Vagina (tissue), 2 donors: Measurements from ENCODE around the gene RNPEP. TPM values are rescaled to one million over a fixed set of nuclear protein-coding genes. Genes with fewer than 3 reads are reported as not detected.

Source experiments
- DNase-seq, 2 donors: peaks; one replicate each; pipeline ENCODE4 v3.0.0-alpha.2; 2017; ENCODE audit errors: extremely low spot score in 2 of 2
- H3K27ac ChIP-seq: fragments of 200-600 bp; sonication (generic); one replicate; pipeline ENCODE4 v1.5.1; 2019
- H3K27me3 ChIP-seq: fragments of 200-600 bp; sonication (generic); one replicate; pipeline ENCODE4 v1.5.1; 2019
- H3K36me3 ChIP-seq, 2 donors: fragments of 200-600 bp; sonication (generic); one replicate each; pipeline ENCODE4 v1.5.1; 2017 to 2019
- H3K4me1 ChIP-seq: fragments of 200-600 bp; sonication (generic); one replicate; pipeline ENCODE4 v1.5.1; 2019
- H3K4me3 ChIP-seq, 2 donors: fragments of 200-600 bp; sonication (generic); 1 replicate in 1 of 2; 2 replicates in 1 of 2; pipeline ENCODE4 v1.5.1; 2016 to 2019
- H3K9me3 ChIP-seq: fragments of 200-600 bp; sonication (generic); one replicate; pipeline ENCODE4 v1.5.1; 2019
- POLR2A ChIP-seq, 2 donors: fragments of 450-650 bp; IDR thresholded peaks; one replicate each; pipeline ENCODE4 v1.6.1; 2017; ENCODE audit warnings: antibody characterized with exemption in 2 of 2, mild to moderate bottlenecking in 2 of 2, moderate library complexity in 2 of 2
- POLR2AphosphoS5 ChIP-seq, 2 donors: sonication (generic); formaldehyde crosslinking; IDR thresholded peaks; one replicate each; pipeline ENCODE4 v1.9.0; 2017; ENCODE audit warnings: antibody characterized with exemption in 2 of 2, mild to moderate bottlenecking in 2 of 2, low read depth in 1 of 2; ENCODE audit not compliant: insufficient read depth in 1 of 2
- intact Hi-C: fragments of 100-400 bp; cut with DNase I; formaldehyde crosslinking; loops from one replicate; pipeline ENCODE4 v1.15.1; 2023
- total RNA-seq: library from RNA; depleted of rRNA; stranded (reverse); fragments of >200 nt; gene quantifications from one replicate; pipeline ENCODE4 v1.2.3, GENCODE V29; 2016
- TF ChIP-seq, protein P1 (sequence below), 3 experiments: fragments of 450-650 bp in 2 of 3; fragments of 200-600 bp in 1 of 3; sonication (generic) in 1 of 3; IDR thresholded peaks; one replicate each; pipeline ENCODE4 v1.5.1; 2017 to 2019; ENCODE audit warnings: antibody characterized with exemption in 3 of 3, mild to moderate bottlenecking in 2 of 3, moderate library complexity in 2 of 3

RNPEP gene
- total RNA-seq, 1 donor from 2014 or later: 97.7 TPM

DNA sequence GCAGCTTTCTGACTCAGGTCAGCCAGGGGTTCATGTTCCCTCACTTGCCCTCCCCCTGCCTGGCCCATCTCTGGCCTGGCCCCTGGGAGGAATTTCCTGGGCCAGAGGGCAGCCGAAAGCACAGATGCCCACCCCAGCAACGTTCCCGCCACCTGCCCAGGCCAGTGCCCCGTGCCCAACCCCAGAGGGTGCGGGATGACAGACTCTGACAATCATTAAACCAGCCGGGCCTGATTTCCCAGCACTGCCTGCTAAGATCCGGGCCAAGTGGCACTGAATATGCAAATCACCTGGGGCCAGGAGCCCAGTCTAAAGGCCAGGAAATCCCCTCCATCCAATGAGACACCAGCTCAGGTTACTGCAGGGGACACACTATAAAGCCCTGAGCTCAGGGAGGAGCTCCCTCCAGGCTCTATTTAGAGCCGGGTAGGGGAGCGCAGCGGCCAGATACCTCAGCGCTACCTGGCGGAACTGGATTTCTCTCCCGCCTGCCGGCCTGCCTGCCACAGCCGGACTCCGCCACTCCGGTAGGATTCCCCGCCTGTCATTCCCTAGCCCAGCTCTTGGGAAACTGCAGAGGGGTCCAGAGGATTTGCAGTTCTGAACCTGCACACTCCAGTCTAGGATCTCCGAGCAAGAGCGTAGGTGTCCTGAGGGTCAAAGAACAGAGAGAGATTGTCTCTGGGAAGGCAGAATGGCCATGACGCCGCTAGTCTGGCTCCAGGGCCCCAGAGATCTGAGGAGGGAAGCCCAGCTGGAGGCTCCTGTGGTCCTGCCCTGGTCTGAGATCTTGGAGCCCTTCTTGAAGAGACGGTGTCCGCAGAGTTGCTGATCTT lies 27.9 kb downstream of the RNPEP start, which contains the start of gene ELF3:
Gene ELF3, plus strand, starts transcription at position 408 of the 836 bp plus-strand sequence. CDS start 550 bp downstream, outside the sequence.
- Histone ChIP-seq H3K4me1 (peaks cover 28% of the 10 kb centered on the region), H3K4me3 (peak within 1 kb of the TSS in 1 of 2 donors; percentile 27), H3K36me3 (peaks cover 0 to 2% of the 10 kb centered on the region in 2 donors), H3K27me3 (no peaks in the 10 kb centered on the region), H3K27ac (peak within 1 kb of the TSS; percentile 54), H3K9me3 (no peaks in the 10 kb centered on the region)
- intact Hi-C loops: loop anchor here (5.0 kb wide), 1 partner anchor 122 kb away; no protein-coding TSS in a partner anchor
- DNase-seq: no peak
- TF ChIP-seq POLR2AphosphoS5 (IDR thresholded peaks at IDR 0.05; ENCODE audit: insufficient read depth in 1 of 2, low read depth in 1 of 2) (peak in 1 of 2 donors; percentile 59), POLR2A (IDR thresholded peaks at IDR 0.05) (no peak)
- TF ChIP-seq, protein P1, sequence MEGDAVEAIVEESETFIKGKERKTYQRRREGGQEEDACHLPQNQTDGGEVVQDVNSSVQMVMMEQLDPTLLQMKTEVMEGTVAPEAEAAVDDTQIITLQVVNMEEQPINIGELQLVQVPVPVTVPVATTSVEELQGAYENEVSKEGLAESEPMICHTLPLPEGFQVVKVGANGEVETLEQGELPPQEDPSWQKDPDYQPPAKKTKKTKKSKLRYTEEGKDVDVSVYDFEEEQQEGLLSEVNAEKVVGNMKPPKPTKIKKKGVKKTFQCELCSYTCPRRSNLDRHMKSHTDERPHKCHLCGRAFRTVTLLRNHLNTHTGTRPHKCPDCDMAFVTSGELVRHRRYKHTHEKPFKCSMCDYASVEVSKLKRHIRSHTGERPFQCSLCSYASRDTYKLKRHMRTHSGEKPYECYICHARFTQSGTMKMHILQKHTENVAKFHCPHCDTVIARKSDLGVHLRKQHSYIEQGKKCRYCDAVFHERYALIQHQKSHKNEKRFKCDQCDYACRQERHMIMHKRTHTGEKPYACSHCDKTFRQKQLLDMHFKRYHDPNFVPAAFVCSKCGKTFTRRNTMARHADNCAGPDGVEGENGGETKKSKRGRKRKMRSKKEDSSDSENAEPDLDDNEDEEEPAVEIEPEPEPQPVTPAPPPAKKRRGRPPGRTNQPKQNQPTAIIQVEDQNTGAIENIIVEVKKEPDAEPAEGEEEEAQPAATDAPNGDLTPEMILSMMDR (IDR thresholded peaks at IDR 0.05): no peak

- H3K27ac ChIP-seq: peak overlapping the region; percentile 13
- H3K4me1 ChIP-seq: peaks cover 28% of the 10 kb centered on the region
- peak overlapping the region in 1 of 2 donors; percentile 27 for H3K4me3 ChIP-seq
- TF ChIP-seq, protein P1 (IDR thresholded peaks at IDR 0.05): no peak
- TF ChIP-seq POLR2AphosphoS5 (IDR thresholded peaks at IDR 0.05; ENCODE audit: insufficient read depth in 1 of 2, low read depth in 1 of 2): no peak
- no peak for TF ChIP-seq POLR2A (IDR thresholded peaks at IDR 0.05)
- intact Hi-C loops: loop anchor here (5.0 kb wide), 1 partner anchor 120 kb away; no protein-coding TSS in a partner anchor
- no peaks in the 10 kb centered on the region for H3K36me3 ChIP-seq
- H3K9me3 ChIP-seq: no peaks in the 10 kb centered on the region
- DNase-seq: no peak
- no peaks in the 10 kb centered on the region for H3K27me3 ChIP-seq
Measured at GRCh38 chr1:202011994-202012393, 29.5 kb downstream of the RNPEP start.

DNA sequence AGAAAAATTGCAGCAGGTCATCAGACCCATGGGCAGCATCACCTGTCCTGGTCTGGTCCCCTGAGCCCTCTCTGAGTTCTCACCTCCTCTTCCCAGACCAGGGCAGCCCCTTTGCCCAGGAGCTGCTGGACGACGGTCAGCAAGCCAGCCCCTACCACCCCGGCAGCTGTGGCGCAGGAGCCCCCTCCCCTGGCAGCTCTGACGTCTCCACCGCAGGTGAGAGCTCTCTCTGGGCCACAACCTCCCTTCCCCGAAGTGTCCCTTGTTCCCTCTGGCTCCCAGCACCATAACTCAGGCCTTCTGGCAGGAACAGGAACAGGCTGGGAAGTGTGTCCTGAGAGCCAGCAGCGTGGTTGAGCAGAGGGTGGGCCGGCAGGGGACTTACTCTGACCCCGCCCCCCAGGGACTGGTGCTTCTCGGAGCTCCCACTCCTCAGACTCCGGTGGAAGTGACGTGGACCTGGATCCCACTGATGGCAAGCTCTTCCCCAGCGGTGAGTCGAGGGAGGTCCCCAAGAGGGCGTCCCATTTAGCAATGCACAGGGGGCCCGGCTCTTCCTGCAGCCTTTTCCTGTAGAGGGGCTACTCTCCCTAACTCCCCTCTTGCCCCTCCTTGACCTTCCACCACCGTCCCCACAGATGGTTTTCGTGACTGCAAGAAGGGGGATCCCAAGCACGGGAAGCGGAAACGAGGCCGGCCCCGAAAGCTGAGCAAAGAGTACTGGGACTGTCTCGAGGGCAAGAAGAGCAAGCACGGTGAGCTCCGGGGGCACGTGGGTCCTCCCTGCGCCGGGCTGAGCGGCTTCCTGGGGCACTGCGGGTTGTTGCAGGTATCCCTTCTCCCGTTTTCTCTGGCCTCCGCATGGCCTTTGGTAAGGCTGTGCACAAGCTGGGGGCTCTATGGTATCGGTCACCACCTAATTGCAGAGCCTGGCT lies 30.4 kb downstream of the RNPEP start:
- Histone ChIP-seq H3K4me3 (peak overlapping the region in 1 of 2 donors; percentile 27), H3K9me3 (no peaks in the 10 kb centered on the region), H3K27me3 (no peaks in the 10 kb centered on the region), H3K36me3 (no peaks in the 10 kb centered on the region), H3K27ac (no peak overlapping the region), H3K4me1 (peaks cover 26% of the 10 kb centered on the region)
- TF ChIP-seq, protein P1 (IDR thresholded peaks at IDR 0.05): no peak
- no peak for TF ChIP-seq POLR2AphosphoS5 (IDR thresholded peaks at IDR 0.05; ENCODE audit: insufficient read depth in 1 of 2, low read depth in 1 of 2)
- no peak for TF ChIP-seq POLR2A (IDR thresholded peaks at IDR 0.05)
- intact Hi-C loops: loop anchor here (5.0 kb wide), 1 partner anchor 119 kb away; no protein-coding TSS in a partner anchor
- DNase-seq: no peak

DNA sequence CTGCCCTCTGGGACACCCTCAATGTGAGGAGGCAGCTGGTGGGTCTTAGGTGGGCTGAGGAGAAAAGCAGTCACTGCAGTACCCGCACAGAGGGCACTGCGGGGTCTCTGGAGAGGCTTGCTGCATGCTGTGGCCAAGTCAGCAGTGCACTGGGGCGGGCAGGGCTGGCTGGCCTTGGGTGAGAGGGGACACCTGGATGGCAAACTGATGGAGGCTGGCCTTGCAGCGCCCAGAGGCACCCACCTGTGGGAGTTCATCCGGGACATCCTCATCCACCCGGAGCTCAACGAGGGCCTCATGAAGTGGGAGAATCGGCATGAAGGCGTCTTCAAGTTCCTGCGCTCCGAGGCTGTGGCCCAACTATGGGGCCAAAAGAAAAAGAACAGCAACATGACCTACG lies 31.2 kb downstream of the RNPEP start:
- H3K9me3 ChIP-seq: no peaks in the 10 kb centered on the region
- H3K4me3 ChIP-seq: peak overlapping the region in 1 of 2 donors; percentile 4
- no peak for DNase-seq
- H3K27me3 ChIP-seq: no peaks in the 10 kb centered on the region
- TF ChIP-seq POLR2A (IDR thresholded peaks at IDR 0.05) (no peak), POLR2AphosphoS5 (IDR thresholded peaks at IDR 0.05; ENCODE audit: insufficient read depth in 1 of 2, low read depth in 1 of 2) (no peak)
- TF ChIP-seq, protein P1 (IDR thresholded peaks at IDR 0.05): no peak
- intact Hi-C loops: loop anchor here (5.0 kb wide), 1 partner anchor 119 kb away; no protein-coding TSS in a partner anchor
- H3K36me3 ChIP-seq: no peaks in the 10 kb centered on the region
- H3K27ac ChIP-seq: no peak overlapping the region
- H3K4me1 ChIP-seq: peaks cover 26% of the 10 kb centered on the region
